D721Med (cell line): ENCODE measurements around the gene IRX4.

Experiments
- DNase-seq: peaks from one replicate; pipeline ENCODE4 v3.0.0; 2011; ENCODE audit warnings: low spot score; ENCODE audit not compliant: insufficient read length
- FAIRE-seq: peaks from 2 replicates; lab custom pipeline; 2011; peaks lifted over from hg19 to GRCh38; lab: Jason Lieb, UNC
- TF ChIP-seq, protein P1 (sequence below): IDR thresholded peaks from 2 replicates; pipeline ENCODE4 v1.5.1; 2012; ENCODE audit warnings: mild to moderate bottlenecking, control low read depth; ENCODE audit not compliant: insufficient read depth; ENCODE audit errors: missing control alignments

The IRX4 gene

DNA sequence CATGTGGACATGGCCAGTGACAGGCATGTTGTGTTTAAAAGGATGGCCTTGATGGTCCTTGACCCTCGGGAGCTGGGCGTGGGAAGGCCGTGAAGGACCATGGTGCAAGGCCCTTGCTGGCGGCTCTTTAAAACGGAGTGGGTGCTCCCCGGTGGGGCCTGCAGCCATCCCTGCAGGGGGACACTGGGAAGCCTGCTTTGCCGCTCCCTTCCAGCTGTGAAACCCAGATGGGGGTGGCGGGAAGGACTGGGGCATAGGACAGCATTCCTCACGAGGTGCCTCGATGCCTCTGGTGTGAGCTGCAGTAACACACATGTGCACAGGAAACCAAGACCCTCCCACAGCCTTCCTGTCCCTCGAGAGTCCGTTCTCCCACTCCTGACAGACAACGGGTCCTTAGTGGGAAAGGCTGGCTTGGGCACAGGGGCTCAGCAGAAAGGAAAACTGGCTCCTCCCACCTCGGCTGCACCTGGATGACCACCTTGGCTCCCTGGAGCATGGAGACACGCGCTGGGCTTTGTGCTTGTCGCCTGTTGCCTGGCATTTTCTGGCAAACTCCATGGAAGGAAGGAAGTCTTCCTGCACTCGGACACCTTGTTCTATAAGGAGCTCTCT lies 30.3 kb upstream of the IRX4 start:
- FAIRE-seq: no peak
- DNase-seq: no peak
- TF ChIP-seq, protein P1, sequence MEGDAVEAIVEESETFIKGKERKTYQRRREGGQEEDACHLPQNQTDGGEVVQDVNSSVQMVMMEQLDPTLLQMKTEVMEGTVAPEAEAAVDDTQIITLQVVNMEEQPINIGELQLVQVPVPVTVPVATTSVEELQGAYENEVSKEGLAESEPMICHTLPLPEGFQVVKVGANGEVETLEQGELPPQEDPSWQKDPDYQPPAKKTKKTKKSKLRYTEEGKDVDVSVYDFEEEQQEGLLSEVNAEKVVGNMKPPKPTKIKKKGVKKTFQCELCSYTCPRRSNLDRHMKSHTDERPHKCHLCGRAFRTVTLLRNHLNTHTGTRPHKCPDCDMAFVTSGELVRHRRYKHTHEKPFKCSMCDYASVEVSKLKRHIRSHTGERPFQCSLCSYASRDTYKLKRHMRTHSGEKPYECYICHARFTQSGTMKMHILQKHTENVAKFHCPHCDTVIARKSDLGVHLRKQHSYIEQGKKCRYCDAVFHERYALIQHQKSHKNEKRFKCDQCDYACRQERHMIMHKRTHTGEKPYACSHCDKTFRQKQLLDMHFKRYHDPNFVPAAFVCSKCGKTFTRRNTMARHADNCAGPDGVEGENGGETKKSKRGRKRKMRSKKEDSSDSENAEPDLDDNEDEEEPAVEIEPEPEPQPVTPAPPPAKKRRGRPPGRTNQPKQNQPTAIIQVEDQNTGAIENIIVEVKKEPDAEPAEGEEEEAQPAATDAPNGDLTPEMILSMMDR: no peak

DNA sequence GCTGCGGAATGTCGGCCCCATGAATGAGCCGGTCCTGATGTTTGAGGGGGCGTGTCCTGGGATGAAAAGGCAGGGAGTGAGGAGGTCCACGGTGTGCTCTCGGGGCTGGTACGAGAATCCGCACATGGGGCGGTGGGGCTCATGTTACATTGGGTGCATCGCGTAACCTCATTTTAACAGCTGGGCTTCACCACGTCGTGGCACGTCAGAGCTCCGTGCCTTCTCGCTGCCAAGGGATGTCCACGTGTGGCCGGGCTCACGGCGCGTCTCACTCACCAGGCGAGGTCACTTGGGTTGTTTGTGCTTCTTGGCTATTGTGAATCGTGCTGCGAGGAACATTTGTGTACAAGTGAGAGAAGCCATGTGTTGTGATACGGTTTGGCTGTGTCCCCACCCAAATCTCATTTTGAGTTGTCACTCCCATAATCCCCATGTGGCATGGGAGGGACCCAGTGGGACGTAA lies 29.1 kb upstream of the IRX4 start:
- FAIRE-seq (no peak), DNase-seq (no peak)
- TF ChIP-seq, protein P1: no peak

DNA sequence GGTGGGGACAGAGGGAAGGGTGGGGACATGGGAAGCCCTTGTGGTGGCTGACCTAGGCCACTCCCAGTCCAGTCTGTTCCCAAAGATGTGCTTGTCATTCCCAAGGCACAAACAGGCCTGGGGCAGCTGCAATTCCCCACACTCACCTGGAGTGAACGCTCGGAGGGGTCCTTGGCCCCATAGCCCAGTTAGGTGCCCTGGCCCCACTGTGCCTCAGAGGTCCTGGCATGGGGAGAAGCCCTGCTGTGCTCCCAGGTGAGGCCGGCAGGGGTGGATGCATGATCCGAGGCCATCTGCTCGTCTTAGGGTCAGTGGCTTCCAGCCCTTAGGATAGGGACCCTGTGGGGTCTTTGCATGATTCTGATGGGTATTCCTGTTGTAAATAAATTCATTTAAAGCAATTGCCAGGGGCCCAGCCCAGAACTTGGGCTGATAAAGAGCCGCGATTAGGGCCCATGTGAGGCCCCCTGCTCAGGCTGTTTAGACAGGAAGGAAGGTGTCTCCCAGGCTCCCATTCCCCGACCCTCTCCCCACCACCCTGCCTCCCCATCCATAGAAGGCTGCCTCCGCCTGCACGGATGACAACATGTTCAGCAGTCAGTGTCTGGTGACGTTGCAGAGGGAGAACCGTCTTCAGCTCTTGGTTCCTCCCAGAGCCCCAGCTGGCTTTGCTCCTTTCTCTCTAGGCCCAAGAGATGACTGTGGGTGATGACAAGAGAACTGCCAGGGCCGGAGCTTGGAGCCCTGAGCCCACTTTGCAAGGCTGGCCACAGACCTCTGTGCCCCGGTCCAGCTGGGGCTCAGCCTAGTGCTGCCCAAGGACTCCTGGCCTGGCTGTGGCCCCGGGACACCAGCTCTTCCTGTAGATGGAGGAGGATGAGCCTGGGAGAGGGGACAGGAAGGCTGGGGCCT lies 28.4 kb upstream of the IRX4 start:
- FAIRE-seq: no peak
- TF ChIP-seq, protein P1: no peak
- DNase-seq: no peak

DNA sequence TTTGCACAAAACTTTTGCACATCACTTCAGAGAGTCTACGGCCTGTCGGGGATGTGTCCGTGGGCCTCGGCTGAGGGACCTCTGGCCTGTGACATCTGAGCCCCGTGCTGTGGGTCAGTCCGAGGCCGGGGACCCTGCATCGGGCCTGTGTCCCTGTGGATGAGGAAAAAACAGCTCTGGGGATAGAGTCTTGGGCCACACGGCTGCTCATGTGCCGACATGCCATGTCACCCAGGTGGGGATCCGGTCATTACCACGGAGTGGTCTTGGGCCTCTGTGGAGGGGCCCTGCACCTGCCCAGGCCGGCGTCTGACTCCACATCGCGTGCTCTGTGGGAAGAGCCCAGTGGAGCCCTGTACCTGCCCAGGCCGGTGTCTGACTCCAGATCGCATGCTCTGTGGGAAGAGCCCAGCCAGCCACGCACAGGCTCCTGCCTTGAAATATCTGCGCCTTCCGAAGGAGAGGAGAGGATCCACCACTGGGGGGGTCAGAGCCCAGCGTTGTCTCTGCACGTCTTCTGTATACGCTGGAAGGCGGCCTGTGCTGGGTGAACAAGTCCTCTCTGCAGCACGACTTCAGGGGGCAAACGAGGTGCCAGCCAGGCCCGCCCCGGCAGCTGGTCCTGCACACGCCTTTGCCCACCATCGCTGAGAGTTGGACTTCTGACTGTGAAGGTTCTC lies 27.5 kb upstream of the IRX4 start:
- no peak for DNase-seq
- no peak for FAIRE-seq
- TF ChIP-seq, protein P1: no peak

DNA sequence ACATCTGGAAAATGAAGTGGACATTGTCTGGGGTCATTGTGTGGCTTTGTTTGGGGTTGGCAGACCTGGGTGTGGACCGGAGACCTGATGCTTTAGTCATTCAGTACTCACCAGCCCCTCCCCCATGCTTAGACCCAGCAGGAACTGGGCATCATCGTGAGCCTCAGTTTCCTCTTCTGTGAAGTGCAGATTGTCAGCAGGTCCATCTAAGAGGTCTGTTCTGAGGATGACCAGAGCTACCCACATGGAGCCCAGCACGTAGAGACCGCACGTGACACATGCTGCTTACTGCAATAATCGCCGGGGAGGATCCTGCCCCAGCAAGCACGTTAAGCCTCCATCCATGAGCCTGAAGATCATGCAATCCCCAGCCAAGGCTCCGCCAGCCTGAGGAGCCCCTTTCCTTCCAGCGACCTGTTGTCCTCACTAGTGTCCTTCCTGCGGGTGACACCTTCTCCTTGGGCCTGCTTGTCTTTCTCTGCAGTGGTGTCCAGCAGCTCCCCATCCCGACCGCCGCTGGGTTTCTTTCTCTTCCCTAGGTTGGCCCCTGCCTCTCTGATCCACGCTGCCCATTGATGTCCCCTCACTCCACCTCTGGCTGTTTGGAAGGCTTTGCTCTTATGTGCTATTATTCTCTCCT lies 26.7 kb upstream of the IRX4 start:
- DNase-seq (no peak), FAIRE-seq (no peak)
- TF ChIP-seq, protein P1: no peak

DNA sequence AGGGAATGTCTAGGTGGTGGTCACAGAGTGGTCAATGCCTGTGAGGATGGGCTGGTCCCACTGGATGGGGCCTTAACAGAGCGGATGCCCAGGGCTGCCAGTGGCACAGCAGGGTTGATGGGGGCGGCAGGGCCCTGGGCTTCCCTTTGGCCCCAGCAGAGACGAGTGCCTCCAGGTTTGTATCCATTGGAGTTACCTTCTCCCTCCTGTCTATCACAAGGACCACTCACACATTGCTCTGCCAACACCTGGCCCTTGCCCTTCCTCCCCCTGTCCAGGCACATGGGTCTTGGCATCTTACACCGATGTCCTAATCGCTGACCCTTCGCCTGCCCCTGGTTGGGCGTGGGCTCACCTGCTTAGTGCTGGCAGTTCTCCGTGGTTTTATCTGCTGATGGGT lies 26.2 kb upstream of the IRX4 start:
- no peak for FAIRE-seq
- TF ChIP-seq, protein P1: no peak
- no peak for DNase-seq
